ENCODE results near the gene XAGE5.
"Not testable (repeated sequence)": the region's sequence is repeated elsewhere in the genome, so short reads cannot be mapped to it uniquely, and the experiment has no call there.

DNA sequence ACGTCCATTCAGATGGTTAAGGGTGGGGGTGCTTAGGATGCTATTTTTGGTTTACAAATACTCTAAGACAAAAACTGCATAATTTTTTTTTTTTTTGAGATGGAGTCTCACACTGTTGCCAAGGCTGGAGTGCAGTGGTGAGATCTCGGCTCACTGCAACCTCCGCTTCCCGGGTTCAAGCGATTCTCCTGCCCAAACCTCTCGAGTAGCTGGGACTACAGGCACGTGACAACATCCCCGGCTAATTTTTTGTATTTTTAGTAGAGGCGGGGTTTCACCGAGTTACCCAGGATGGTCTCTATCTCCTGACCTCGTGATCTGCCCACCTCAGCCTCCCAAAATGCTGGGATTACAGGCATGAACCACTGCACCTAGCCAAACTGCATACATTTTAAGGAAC, 37.6 kb upstream of the XAGE5 start:
- TF ChIP-seq, protein P1, sequence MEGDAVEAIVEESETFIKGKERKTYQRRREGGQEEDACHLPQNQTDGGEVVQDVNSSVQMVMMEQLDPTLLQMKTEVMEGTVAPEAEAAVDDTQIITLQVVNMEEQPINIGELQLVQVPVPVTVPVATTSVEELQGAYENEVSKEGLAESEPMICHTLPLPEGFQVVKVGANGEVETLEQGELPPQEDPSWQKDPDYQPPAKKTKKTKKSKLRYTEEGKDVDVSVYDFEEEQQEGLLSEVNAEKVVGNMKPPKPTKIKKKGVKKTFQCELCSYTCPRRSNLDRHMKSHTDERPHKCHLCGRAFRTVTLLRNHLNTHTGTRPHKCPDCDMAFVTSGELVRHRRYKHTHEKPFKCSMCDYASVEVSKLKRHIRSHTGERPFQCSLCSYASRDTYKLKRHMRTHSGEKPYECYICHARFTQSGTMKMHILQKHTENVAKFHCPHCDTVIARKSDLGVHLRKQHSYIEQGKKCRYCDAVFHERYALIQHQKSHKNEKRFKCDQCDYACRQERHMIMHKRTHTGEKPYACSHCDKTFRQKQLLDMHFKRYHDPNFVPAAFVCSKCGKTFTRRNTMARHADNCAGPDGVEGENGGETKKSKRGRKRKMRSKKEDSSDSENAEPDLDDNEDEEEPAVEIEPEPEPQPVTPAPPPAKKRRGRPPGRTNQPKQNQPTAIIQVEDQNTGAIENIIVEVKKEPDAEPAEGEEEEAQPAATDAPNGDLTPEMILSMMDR (conservative IDR thresholded peaks at IDR 0.05): not testable (repeated sequence)
- TF ChIP-seq EZH2 (IDR thresholded peaks at IDR 0.05; ENCODE audit: low read depth): not testable (repeated sequence)

Measured in PC-9 (cell line).